Glomerular visceral epithelial cell (primary cell): ENCODE results near the gene ANKRD34B.
"Not testable (repeated sequence)": the region's sequence is repeated elsewhere in the genome, so short reads cannot be mapped to it uniquely, and the experiment has no call there.

ENCODE experiments used
- DNase-seq: peaks from one replicate; pipeline ENCODE4 v3.0.0-alpha.2; 2016; ENCODE audit errors: extremely low spot score

The ANKRD34B gene

GRCh38 chr5:80569961-80570786, at the start of gene ANKRD34B:
ANKRD34B (minus strand) TSS chr5:80570280; CDS start chr5:80560019, 10,261 bp downstream.
- peak; percentile 61 for DNase-seq

DNA sequence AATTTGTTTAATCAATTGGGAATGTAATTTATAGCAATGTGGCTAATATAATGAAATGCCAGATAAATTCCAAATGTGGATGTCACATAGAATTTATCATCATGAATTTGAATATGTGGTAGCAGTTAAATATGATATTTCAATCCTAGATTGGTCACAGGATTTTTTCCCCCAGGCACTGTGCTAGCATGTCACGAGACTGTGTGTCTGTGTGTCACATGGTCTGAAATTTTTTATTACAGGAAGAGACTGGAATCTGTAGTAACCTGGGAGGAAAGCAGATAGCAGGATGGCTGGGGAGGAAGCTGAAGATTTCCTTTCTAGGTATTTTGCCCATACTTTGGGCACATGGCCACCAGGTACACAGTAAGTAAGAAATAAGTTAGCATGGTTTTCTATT, 49.0 kb upstream of the ANKRD34B start:
- DNase-seq = no peak

DNA sequence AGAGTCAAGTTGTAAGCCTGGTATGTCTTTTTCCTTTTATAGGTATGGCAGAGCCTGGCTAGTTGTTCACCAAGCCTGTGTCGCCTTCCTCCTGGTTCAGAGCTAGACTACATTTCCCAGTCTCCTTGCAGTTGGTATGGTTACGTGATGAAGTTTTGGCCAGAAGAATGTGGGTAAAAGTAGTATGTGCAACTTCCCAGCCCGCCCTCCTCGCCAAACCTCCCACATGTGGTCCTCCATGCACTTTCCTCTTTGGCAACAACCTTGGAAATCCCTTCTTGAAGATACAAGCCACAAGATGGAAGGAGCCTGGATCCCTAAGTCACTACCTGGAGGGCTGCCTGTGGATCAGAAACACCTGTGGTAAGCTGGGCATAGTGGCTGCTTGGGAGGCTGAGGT, 48.4 kb upstream of the ANKRD34B start:
- no peak for DNase-seq

GRCh38 chr5:80615266-80615914, 45.3 kb upstream of the ANKRD34B start:
- no peak for DNase-seq

DNA sequence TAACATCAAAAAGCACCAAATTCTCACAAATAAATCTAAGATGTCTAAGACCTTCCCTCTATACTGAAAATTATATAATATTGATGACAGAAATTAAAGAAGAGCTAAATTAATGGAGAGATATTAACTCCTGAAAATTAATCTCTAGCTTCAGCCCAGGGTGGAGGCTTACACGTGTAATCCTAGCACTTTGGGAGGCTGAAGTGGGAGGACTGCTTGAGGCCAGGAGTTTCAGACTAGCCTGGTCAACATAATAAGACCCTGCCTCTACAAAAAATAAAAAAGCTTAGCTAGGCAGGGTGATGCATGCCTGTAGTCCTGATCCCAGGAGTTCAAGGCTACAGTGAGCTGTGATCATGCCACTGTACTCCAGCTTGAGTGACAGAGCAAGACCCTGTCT, 39.6 kb upstream of the ANKRD34B start:
- no peak for DNase-seq

- DNase-seq = no peak
These were observed 38.7 kb upstream of the ANKRD34B start for GRCh38 chr5:80608731-80609130.

DNA sequence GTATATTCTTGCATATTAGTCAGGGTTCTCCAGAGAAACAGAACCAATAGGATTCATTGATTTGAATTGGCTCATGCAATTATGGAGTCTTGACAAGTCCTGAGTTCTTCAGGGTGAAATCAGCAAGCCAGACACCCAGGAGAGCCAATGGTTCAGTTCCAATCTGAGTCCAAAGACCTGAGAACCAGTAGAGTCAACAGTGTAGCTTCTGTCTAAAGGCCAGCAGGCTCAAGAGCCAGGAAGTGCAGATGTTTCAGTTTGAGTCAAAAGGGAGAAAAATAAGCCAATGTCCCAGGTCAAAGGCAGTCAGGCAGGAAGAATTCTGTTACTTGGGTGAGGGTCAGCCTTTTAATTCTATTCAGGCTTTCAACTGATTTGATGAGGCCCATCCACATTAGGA, 37.8 kb upstream of the ANKRD34B start:
- no peak for DNase-seq

DNA sequence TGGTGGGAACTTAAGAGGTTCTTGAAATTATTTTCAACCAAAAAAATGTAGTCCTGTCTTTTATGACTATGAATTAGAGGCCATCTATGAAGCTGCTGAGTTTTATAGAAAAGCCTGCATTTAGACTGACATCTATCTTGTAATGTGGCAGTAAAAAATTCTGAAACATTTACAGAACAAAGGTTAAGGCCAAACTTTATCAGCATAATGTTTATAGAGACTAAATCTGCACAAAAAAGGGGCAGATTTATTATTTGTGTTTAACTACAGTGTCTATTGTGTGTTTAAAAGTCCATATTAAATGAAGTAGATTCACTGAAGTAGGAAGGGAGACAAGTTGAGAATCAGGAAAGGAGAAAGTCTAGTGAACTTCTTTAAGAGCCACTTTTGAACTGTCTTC, 37.3 kb upstream of the ANKRD34B start:
- no peak for DNase-seq

GRCh38 chr5:80600943-80601693, 31.0 kb upstream of the ANKRD34B start:
- DNase-seq = no peak

DNA sequence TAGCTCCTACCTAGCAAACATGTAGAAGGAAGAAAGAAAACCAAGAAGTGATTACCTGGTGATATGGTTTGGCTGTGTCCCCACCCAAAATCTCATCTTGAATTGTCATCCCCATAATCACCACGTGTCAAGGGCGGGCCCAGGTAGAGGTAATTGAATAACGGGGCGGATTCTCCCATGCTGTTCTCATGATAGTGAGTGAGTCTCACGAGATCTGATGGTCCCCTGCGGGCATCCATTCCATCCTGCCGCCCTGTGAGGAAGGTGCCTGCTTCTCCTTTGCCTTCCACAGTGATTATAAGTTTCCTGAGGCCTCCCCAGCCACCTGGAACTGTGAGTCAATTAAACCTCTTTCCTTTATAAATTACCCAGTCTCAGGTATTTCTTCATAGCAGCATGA, 27.4 kb upstream of the ANKRD34B start:
- no peak for DNase-seq

- DNase-seq = no peak
These were observed 24.7 kb upstream of the ANKRD34B start for GRCh38 chr5:80594810-80595209.

DNA sequence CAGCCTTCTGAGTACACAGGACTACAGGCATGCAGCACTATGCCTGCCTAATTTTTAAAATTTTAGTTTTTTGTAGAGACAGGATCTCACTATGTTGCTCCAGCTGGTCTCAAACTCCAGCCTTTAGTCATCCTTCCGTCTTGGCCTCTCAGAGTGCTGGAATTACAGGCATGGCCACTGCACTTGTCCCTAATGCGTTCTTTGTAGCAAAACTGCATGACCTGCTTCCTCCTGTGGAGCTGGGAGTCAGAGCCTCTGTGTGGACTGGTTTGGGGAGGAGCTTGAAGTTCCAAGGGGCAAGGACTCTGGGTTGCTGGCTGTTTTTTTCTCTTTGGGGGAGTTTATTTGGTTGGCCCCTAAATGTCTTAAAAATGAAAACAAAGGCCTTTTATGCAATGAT, 22.7 kb upstream of the ANKRD34B start:
- DNase-seq = no peak

DNA sequence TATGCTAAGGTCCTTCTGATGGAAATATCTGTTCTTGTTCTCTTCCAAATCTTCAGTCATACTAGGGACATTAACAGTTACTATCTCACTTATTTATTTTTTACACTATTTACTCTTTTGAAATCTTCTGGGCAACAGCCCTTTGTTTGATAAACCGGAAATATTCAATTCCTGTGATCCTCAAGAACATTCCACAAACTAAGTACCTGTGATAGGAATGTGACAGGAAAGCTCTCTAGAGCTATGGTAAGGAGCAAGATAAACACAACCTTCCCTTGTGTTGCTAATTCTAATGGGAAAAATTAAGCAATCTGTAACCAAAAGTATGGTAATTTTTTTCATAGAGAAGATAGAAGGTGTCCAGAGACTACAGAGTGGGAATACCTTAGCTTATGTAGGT, 22.0 kb upstream of the ANKRD34B start:
- DNase-seq = no peak

- peak; percentile 96 for DNase-seq
These were observed 21.3 kb upstream of the ANKRD34B start for GRCh38 chr5:80591352-80591751.

DNA sequence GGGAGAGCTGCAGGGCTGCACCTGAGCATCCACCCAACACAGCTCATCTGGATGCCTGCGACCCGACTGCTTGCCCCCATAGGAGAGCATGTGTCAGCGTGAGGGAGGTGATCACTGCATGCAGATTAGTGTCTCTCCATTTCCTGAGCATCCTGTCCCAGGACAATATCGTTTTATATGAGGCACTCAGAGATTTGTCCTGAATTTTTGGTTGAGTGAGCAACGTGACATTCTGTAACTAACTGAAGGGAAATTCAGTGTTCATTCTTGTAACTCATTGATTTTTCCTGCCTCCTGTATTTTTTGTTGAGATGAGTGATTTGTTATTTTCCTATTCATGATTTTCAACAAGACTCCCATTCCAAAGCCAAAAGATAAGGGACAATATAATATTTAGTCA, 20.7 kb upstream of the ANKRD34B start:
- DNase-seq = peak; percentile 53

DNA sequence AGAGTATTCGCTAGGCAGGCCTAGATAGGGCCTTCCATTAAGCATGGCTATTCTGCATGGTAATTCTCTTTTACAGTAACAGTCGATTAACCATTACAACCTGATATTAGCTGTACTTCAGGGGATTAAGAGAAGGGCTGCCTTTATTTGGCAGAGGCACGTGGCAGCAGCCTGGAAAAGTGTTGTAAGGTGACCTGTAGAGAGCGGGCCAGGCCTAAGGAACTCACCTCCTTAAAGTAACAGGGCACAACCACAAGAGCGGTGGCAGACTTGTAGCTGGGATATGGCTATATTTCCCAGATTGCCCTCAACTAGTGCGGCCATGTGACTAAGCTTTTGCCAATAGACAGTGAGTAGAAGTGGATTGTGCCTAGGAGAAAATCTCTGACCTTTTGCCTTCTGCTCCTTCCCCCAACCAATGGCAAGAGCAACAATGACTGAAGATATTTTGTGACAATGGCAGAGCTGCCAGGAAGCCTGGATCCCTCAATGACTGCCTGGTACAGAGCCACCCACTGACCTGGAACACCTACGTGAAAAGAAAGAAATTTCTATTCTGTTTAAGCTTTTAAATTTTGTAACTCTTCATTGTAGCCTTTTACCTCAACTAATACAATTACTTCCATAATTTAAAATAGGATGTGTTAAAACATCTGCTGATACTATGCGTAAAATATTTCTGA, 18.9 kb upstream of the ANKRD34B start:
- no peak for DNase-seq

- DNase-seq = no peak
These were observed 14.7 kb upstream of the ANKRD34B start for GRCh38 chr5:80584770-80585169.

DNA sequence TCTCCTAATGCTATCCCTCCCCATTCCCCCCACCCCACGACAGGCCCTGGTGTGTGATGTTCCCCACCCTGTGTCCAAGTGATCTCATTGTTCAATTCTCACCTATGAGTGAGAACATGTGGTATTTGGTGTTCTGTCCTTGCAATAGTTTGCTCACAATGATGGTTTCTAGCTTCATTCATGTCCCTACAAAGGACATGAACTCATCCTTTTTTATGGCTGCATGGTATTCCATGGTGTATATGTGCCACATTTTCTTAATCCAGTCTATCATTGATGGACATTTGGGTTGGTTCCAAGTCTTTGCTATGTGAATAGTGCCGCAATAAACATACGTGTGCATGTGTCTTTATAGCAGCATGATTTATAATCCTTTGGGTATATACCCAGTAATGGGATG, 10.2 kb upstream of the ANKRD34B start:
- DNase-seq = not testable (repeated sequence)

- DNase-seq = no peak
These were observed 9.0 kb upstream of the ANKRD34B start for GRCh38 chr5:80579050-80579449.

DNA sequence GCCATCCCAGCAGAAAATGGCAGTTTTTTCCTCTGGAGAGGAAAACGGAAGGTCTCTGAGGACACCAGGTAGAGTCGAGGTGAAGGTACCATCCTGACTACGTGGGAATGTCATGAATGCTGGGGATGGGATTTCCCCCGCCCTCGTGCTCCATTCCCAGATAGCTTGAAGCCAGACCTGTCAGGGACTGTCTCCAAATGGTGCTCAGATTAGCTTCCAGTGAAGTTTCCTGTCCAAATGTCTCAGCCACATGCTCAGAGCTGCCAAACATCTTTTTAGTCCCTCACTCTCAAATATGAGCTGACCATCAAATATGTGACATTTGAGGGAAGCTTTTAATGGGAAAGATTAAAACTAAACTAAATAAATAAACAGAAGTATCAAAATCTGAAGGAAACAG, 7.6 kb upstream of the ANKRD34B start:
- DNase-seq = no peak

DNA sequence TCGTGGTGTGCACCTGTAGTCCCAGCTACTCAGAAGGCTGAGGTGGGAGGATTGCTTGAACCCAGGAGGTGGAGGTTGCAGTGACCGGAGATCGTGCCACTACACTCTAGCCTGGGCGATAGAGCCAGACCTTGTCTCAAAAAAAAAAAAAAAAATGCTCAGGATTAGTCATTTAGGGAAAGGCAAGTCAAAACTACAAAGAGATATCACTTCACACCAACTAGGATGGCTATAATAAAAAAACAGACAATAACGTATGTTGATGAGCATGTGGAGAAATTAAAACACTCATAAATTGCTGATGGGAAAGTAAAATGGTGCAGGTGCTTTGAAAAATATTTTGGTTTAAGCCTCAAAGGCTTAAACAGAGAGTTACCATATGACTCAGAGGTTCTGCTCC, 6.3 kb upstream of the ANKRD34B start:
- DNase-seq = no peak

GRCh38 chr5:80573062-80573461, 3.0 kb upstream of the ANKRD34B start:
- no peak for DNase-seq
